IPS DF 19.7 (cell line): ENCODE results near the gene SELE.
"Not testable (repeated sequence)": the region's sequence is repeated elsewhere in the genome, so short reads cannot be mapped to it uniquely, and the experiment has no call there.

Experiments
- DNase-seq: peaks from one replicate; pipeline ENCODE4 v3.0.0-alpha.2; 2013; ENCODE audit warnings: low read depth, low spot score

Gene SELE

DNA sequence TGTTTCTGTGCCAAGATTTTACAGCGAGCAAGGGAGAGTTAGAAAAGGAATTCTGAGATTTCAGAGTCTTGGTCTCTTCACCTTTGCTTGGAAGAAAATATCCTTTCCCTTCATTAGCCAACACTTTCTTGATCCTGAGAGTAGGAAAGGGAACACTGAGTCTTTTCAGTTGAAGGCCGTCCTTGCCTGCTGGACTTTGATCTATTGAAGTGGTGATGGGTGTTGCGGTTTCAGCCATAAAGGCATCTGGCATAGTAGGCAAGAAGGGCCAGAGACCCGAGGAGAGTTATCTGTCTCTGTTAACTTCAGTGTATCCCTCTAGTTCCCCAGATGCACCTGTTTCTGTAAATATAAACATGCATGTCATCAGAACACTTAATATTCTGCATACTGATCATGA is 9.7 kb downstream of the SELE start:
- DNase-seq = no peak

DNA sequence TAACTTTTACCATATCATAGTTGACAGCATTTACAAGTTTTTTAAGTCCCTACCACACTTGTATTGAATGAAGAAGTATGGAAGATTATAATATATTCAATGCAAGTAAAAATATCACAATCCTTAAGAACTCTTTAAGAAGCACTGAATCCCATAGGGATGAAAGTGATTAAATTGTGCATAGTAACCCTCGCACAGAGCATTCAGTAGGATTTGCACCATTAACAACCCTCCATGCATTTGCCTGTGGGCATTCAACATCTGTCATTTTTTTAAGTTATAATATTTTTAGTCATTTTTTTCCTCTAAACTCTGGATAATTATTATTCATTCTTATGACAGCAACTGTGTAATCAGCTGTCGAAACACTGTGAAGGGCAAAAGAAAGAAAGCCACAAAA is 10.1 kb downstream of the SELE start:
- DNase-seq = no peak

GRCh38 chr1:169722779-169723178 is 11.1 kb downstream of the SELE start:
- no peak for DNase-seq

GRCh38 chr1:169715100-169715499 is 18.8 kb downstream of the SELE start:
- not testable (repeated sequence) for DNase-seq

GRCh38 chr1:169713090-169713489 is 20.8 kb downstream of the SELE start:
- DNase-seq = not testable (repeated sequence)

DNA sequence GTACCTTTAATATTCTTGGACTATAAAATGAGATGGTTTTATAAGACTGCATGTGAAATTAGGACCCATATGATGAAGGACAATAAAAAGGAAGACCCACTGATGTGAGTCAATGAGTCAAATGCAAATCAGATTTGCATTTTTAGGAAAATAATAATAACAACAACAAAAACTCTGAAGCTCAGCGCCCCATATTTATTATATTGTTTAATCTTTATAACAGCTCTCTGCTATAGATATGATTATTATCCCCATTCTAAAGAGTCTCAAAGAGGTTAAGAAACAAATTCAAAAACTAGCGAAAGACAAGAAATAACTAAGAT is 21.6 kb downstream of the SELE start:
- DNase-seq = no peak

DNA sequence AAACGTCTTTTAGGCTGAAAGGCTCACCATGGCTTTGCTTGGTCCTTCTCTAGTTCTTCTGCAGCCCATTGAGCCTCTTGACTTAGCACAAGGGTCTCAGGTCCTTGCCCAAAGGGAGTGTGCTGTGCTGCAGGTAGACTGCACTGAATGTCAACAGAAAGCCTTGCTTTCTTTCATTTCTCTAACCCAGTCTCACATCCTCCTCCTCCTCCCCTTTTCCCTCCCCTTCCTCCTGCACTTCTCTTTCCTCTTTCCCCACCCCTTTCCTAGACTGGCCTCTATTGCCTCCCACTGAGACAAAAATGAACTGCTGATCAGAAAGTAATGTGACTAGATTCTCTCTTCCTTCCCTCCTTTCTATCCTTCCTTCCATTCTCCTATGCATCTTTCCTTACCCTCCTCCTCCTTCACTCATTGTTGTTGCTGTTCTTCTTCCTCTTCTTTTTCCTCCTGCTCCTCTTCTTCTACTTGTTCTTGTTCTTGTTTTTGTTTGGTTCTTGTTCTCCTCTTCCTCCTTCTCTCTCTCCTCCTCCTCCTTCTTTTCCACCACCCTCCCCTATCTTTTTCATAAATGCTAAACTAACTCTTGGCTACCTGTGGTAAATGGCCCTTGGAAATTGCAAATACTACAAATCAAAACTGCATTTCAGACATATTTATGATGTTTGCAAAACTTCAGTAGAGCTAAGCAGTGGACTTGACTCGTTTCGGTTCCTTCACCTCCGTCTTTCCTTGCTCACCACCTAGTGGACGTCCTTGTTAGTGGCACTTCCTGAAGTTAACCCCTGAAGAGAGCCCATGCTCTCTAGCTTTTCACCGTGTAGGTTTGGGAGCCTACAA is 22.2 kb downstream of the SELE start, which contains the start of gene SELL:
Gene SELL (minus strand): TSS at position 152 of the 840 bp plus-strand sequence. CDS start 122 bp downstream, at position 30.
- peak; percentile 28 for DNase-seq

- DNase-seq = no peak
Measured at GRCh38 chr1:169708647-169709046, 25.2 kb downstream of the SELE start.

DNA sequence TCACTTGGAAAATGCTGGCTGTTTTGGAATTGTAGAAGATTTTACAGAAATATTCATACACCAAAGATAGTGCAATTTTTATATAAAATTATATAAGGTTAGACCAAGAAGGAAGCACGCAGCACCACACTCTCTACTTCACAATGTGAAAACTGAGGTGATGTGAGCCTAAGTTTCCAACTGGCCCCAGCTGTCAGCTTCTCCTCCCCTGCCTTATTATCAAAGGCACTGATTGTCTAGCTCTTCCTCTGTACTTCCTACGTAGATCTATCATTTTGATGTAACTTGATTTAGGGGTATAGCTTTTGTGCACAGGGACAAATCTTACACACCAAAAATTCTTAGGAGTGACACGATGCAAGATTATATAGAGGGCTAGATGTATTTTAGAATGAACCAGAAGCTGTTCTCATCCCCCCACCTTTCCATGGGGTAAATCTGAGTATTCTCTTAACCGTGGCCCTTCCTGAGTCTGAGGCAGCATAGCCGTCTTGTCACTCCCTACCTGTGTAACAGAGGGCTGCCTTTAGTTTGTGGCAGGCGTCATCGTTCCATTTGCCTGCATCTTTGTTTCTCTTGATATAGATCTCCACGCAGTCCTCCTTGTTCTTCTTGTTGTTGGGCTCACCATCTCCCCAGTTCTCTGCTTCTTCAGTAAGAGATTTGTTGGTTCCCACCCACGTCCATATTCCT is 25.8 kb downstream of the SELE start:
- no peak for DNase-seq

GRCh38 chr1:169704797-169705196 is 29.1 kb downstream of the SELE start:
- DNase-seq = no peak

DNA sequence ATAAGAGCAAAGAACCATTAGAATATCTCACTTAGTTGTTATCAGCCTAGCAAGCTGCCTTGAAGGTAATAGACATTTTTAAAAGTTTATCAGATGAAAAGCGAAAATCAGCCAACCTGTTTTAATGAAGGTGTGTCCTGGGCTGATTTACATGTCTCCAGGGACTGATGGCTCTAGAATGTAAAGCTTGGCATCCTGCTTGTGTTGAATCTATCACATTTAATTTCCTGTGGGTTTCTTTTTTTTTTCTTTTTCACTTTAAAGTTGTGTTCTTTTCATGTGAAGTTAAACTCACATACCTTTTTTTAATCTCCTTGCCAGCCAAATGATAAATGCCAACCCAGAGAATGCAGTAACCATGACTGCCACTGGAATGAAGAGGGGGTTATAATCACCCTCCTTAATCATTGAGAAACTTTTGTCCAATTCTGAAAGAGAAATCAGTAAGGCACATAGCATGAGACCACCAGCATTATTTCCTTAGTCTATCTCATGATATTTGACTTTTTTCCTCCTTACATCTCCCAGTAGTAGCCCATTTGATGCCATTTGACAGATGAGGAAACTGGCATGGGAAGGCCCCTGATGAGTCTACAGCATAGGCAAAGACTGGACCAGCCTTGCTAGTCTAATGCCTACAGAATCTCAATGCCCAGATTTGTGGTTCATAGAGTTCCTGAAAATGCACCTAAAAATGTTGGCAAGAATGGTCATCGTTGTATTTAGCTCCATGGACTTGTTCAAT is 32.4 kb downstream of the SELE start:
- DNase-seq = no peak

- DNase-seq = no peak
Measured at GRCh38 chr1:169699707-169700106, 34.2 kb downstream of the SELE start.

- DNase-seq = no peak
Measured at GRCh38 chr1:169698976-169699375, 34.9 kb downstream of the SELE start.

- no peak for DNase-seq
Measured at GRCh38 chr1:169697755-169698154, 36.1 kb downstream of the SELE start.

GRCh38 chr1:169696273-169697100 is 37.4 kb downstream of the SELE start:
- DNase-seq = no peak

DNA sequence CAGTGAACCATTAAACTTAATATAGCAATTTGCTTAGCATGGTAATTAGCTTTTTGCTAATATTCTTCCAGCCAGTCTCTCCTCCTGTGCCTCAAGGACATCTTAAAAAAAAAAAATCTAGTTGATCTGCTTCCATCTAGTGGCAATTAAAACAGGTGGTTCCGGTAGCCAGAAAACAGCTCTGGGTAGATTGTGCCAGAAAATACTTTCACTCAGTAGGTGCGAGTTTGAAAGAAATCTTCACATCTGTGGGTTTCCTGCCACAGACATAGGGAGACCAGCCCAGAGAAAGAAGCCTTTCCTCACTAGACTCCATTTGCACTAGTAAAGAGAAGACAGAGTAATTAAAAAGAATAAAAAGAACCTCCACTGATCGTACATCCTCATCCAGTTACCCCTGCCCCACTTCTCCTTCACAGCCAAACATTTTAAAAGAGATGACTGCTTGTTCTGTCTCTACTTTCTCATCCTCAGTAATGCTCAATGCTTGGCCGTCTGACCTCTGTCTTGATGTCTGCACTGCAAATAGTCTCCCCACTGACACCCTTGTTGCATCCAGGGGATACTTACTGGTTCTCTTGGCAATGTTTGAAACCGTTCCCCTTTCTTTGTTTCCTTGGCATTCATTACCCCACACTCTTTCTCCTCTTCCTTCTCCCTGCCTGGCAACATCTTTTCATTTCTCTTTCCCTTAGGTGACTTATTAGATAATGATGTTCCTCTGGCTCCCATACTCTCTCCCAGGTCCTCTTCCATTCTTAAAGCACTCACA is 39.4 kb downstream of the SELE start:
- no peak for DNase-seq

GRCh38 chr1:169692756-169693460 is 41.0 kb downstream of the SELE start:
- no peak for DNase-seq

DNA sequence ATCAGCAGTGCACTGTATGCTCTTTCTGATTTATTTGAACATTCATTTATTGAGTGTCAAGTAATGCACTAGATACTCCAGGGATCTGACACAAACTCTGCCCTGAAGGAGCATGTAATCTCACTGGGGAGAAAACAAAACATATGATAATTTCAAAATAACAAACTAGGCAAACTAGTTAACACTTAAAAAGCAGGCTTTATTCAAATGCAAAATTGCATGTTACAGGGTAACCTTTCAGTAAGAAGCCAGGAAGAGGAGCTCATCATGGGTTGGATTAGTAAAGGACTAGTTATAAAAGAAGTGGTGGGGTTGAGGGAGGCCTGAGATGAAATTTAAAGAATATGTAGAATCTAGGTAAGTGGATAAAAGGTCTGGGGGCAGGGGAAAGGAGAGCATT is 43.4 kb downstream of the SELE start:
- no peak for DNase-seq

DNA sequence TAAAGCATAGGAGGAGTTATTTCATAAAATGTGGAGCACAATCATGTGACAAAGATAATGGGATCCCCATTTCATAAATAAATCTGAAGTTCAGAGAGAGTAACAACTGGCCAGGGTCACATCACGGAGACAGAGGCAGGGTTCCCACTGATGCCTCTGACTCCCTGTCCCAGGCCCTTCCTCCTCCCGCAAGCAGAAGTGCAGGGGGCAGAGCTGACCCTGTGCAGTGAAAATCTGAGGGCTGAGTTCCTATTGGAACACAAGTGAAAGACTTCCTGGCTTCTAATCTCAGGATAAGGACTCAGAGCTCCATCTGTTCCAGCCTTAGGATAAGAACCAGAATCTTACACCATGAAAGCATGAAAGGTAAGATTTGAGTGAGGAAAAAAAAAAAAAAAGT is 44.5 kb downstream of the SELE start:
- no peak for DNase-seq

DNA sequence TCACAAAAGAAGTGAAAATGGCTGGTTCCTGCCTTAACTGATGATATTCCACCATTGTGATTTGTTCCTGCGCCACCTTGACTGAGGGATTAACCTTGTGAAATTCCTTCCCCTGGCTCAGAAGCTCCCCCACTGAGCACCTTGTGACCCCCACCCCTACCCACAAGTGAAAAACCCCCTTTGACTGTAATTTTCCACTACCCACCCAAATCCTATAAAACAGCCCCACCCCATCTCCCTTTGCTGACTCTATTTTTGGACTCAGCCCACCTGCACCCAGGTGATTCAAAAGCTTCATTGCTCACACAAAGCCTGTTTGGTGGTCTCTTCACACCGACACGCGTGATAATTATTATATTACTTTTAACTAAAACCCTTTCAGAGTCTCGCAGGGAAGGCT is 45.5 kb downstream of the SELE start:
- DNase-seq = not testable (repeated sequence)
